GM12801 (cell line): ENCODE measurements around the gene ALCAM.

Source experiments
- TF ChIP-seq, protein P1 (sequence below): IDR thresholded peaks from one replicate; pipeline ENCODE4 v1.5.1; 2011; ENCODE audit warnings: control low read depth; ENCODE audit not compliant: insufficient read length; ENCODE audit errors: extremely low read depth

The ALCAM gene

DNA sequence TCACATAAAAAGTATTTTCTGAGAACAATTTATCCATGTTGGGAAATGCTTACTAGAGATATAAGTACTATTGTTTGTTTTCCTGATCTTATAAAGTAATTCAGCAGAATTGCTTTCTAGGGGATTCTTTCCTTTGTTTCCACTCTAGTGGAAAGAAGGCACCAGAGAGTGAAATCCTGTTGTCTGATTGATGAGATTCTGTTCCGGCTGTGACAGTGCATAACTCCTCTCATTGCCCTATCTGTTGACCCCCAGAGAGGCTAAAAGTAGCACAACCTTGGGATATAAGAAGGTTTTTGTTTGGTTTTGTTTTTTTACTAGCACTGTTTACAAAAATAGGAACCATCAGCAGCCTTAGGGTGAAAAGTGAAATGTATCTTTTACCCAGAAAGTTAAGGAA lies 114.1 kb downstream of the ALCAM start:
- TF ChIP-seq, protein P1, sequence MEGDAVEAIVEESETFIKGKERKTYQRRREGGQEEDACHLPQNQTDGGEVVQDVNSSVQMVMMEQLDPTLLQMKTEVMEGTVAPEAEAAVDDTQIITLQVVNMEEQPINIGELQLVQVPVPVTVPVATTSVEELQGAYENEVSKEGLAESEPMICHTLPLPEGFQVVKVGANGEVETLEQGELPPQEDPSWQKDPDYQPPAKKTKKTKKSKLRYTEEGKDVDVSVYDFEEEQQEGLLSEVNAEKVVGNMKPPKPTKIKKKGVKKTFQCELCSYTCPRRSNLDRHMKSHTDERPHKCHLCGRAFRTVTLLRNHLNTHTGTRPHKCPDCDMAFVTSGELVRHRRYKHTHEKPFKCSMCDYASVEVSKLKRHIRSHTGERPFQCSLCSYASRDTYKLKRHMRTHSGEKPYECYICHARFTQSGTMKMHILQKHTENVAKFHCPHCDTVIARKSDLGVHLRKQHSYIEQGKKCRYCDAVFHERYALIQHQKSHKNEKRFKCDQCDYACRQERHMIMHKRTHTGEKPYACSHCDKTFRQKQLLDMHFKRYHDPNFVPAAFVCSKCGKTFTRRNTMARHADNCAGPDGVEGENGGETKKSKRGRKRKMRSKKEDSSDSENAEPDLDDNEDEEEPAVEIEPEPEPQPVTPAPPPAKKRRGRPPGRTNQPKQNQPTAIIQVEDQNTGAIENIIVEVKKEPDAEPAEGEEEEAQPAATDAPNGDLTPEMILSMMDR = no peak

DNA sequence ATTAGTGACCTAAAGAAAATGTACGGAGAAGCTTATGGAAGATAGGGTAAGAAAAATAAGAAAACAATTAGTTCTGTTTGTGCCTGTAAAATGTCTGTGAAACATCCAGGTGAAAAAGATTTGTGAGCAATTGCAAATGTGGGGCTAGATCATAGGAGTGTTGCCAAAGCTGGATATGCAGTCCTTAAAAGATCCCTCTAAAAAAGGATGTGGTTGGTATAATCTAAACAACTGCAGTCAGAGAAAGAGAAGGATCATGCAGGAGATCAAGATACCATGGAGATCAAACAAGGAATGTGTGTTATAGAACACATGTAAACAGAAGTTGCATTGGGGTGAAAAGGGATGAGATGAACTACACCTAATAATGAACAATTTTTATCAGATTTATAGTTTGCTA lies 116.8 kb downstream of the ALCAM start:
- TF ChIP-seq, protein P1 = no peak

DNA sequence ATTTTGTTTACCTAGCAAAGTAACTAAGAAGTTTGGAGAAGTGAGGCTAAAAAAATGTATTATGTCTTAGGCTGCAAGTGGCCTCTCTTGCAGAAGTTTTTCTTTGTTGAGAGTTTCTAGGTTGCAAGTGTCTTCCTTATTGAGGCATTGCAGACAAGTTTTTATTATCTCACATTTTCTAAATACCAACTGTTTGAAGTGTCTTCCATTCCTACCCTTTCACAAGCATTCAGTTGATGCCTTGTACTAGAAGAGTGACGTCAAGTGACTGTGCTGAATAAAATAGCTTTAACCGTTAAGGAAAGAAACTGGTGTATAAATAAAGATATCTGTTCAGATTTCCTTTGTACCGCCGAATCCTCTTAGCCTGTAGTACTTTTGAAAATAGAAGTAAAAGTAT lies 123.3 kb downstream of the ALCAM start:
- TF ChIP-seq, protein P1 = no peak

DNA sequence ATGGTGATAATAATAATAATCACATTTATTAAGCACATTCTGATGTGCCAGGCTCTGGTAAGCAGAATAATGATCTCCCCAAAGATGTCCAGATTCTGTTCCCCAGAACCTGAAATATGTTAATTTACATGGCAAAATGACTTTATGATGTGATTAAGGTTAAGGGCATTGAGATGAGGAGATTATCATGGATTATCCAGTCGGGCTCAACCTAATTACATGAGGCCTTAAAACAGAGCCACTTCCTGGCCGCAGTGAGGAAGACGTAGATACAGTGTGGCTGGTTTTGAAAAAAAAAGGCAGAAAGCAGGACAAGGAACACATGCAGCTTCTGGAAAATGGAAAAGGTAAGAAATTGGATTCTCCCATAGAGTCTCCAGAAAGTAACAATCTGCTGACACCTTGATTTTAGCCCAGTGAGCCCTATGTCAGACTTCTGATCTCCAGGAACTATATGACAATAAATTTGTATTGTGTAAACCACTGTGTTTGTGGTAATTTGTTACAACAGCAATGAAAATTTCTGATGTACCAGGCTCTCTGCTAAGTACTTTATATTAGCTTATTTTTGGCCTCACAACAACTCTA lies 126.7 kb downstream of the ALCAM start:
- TF ChIP-seq, protein P1 = no peak

DNA sequence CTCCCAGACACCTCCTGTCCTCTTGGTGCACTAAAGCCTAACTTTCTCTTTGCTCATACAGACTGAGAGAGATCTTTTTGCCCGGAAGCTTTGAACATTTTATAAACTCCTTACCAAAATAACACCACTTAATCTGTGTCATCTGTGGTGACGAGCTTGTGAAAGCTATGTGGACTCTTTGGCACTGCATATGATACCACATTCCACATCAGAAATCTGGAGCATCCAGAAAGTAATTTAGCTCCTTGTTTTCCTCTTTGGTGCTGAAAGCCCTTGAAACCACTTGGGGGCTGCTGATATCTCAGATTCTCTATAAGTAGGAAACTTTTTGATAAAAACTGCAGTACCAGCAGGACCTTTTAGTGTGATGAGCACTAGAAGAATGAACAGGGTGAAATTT lies 128.3 kb downstream of the ALCAM start:
- TF ChIP-seq, protein P1 = no peak

DNA sequence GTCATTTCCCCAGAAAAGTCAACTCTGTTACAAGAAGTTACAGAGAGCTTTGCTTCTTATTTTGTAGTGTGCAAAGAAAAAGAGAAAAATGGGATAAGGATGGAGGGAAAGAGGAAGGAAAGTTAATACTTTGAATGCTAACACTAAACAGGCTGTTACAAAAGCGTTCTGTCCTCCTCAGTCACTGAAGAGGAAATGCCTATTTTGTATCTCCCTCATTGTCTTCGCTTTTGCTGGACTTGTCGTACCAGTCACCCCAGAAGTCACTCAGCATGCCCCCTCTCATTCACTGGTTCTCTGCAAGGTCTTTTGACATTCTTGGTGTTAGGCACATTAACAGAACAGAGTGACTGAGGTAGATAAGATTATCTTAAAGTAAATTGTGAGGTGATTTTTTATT lies 129.6 kb downstream of the ALCAM start:
- TF ChIP-seq, protein P1 = no peak

DNA sequence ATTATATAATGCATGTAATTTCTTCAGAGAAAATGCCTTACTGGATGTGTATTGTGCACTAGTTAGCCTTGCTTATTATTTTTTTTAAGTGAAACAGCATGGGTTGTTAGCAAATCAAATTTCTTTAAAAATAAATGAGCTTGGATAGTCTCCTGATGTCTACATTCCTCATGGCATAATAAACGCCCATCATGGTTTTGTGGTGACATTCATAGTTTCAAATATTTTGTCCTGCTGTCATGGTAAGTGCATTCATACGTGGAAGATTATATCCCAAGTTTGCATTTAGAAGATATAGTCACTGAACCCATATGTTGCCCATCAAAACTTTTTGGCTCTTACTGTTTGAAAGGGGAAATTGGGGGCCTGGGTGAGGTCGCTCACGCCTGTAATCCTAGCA lies 130.7 kb downstream of the ALCAM start:
- TF ChIP-seq, protein P1 = no peak

DNA sequence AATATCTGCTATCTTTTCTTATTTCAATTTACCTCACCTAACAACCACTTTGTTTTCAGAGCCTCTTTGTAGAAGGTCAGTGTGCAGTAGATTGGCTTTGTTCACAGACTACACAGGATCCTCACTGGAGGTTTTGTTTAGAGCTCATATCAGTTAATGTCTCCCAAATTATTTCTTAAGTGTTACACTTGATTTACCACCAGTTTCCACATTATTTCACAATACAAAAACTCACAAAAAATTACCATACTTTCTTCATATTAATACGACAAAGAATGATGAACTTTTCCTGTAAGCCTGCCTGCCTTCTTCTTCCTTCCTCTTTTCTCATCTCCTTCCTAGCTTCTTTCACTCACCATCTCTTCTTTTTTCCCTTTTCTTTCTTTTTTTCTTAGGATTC lies 133.3 kb downstream of the ALCAM start:
- TF ChIP-seq, protein P1 = no peak
